Prostate gland (tissue), 2 donors: ENCODE data around the gene FNDC10. TPM values are rescaled to one million over a fixed set of nuclear protein-coding genes. Genes with fewer than 3 reads are reported as not detected.
A peak's percentile ranks its signal among the peaks of the same experiment; 100 is the strongest.

Experiments used
- DNase-seq: peaks from one replicate; pipeline ENCODE4 v3.0.0-alpha.2; 2019; ENCODE audit warnings: low spot score
- H3K27ac ChIP-seq, 2 donors: fragments of 200-600 bp; sonication (generic); 2 replicates each; pipeline ENCODE4 v1.5.1; 2017 to 2019
- H3K27me3 ChIP-seq: fragments of 200-600 bp; sonication (generic); replicated peaks from 2 replicates; pipeline ENCODE4 v1.5.1; 2019; ENCODE audit not compliant: insufficient read depth
- H3K36me3 ChIP-seq, 2 donors: fragments of 200-600 bp; sonication (generic); 1 replicate in 1 of 2; 2 replicates in 1 of 2; pipeline versions ENCODE4 v1.5.1 to v1.8.1; 2017 to 2019
- H3K4me1 ChIP-seq: fragments of 200-600 bp; sonication (generic); replicated peaks from 2 replicates; pipeline ENCODE4 v1.5.1; 2019
- H3K4me3 ChIP-seq, 2 donors: fragments of 200-600 bp; sonication (generic); 2 replicates each; pipeline ENCODE4 v1.5.1; 2017 to 2019
- H3K9me3 ChIP-seq: fragments of 200-600 bp; sonication (generic); 2 replicates; pipeline ENCODE4 v1.5.1; 2017
- CTCF ChIP-seq, 4 experiments: fragments of 200-600 bp in 2 of 4; fragments of 450-650 bp in 2 of 4; sonication (generic) in 2 of 4; IDR thresholded peaks; 1 replicate in 3 of 4; 2 replicates in 1 of 4; pipeline ENCODE4 v1.5.1; 2016 to 2019; ENCODE audit warnings: antibody characterized with exemption in 4 of 4, mild to moderate bottlenecking in 2 of 4, moderate library complexity in 2 of 4
- POLR2A ChIP-seq: fragments of 450-650 bp; IDR thresholded peaks from one replicate; pipeline ENCODE4 v1.6.1; 2016; ENCODE audit warnings: antibody characterized with exemption, mild to moderate bottlenecking
- POLR2AphosphoS5 ChIP-seq: sonication (generic); formaldehyde crosslinking; IDR thresholded peaks from one replicate; pipeline ENCODE4 v1.6.1; 2017; ENCODE audit warnings: antibody characterized with exemption
- WGBS: methylation state at CpG from one replicate; pipeline ENCODE4 v1.1.5; 2018; 5-methylcytosine and 5-hydroxymethylcytosine counted together
- intact Hi-C: fragments of 100-400 bp; cut with DNase I; formaldehyde crosslinking; loops from one replicate; pipeline ENCODE4 v1.14.2; 2022
- total RNA-seq, 2 donors: library from RNA; depleted of rRNA; stranded (reverse); fragments of >200 nt; gene quantifications; one replicate each; pipeline ENCODE4 v1.1.0, GENCODE V29; 2016

The FNDC10 gene
- total RNA-seq, 2 donors from 2014 or later, result 3.5 to 33.3 TPM

GRCh38 chr1:1617925-1618324 is 18.0 kb upstream of the FNDC10 start:
- Histone ChIP-seq H3K36me3 (no peaks in the 10 kb centered on the region), H3K27me3 (no peaks in the 10 kb centered on the region), H3K27ac (no peak overlapping the region), H3K9me3 (no peaks in the 10 kb centered on the region), H3K4me1 (peaks cover 23% of the 10 kb centered on the region), H3K4me3 (no peak overlapping the region)
- TF ChIP-seq POLR2AphosphoS5 (no peak), CTCF (IDR thresholded peaks at IDR 0.05) (no peak), POLR2A (no peak)
- no peak for DNase-seq
- intact Hi-C loops, result no loop called here
- WGBS, result 87% methylated on average over 6 of the region's 6 CpGs

GRCh38 chr1:1617516-1617915 is 17.6 kb upstream of the FNDC10 start:
- TF ChIP-seq POLR2A, result no peak
- TF ChIP-seq CTCF (IDR thresholded peaks at IDR 0.05), result no peak
- TF ChIP-seq POLR2AphosphoS5, result no peak
- DNase-seq, result no peak
- no peak overlapping the region for H3K27ac ChIP-seq
- no peak overlapping the region for H3K4me3 ChIP-seq
- no peaks in the 10 kb centered on the region for H3K27me3 ChIP-seq
- peaks cover 23% of the 10 kb centered on the region for H3K4me1 ChIP-seq
- no peaks in the 10 kb centered on the region for H3K9me3 ChIP-seq
- intact Hi-C loops, result no loop called here
- no peaks in the 10 kb centered on the region for H3K36me3 ChIP-seq
- WGBS, result 95% methylated on average over 11 of the region's 11 CpGs

- Histone ChIP-seq H3K9me3 (no peaks in the 10 kb centered on the region), H3K36me3 (no peaks in the 10 kb centered on the region), H3K4me3 (peak overlapping the region; percentile 100), H3K4me1 (peaks cover 23% of the 10 kb centered on the region), H3K27ac (no peak overlapping the region), H3K27me3 (no peaks in the 10 kb centered on the region)
- intact Hi-C loops, result no loop called here
- 78% methylated on average over 19 of the region's 19 CpGs for WGBS
- DNase-seq, result no peak
- TF ChIP-seq POLR2AphosphoS5, result no peak
- TF ChIP-seq POLR2A, result no peak
- TF ChIP-seq CTCF (IDR thresholded peaks at IDR 0.05), result no peak
Observed at GRCh38 chr1:1616838-1617237, 16.9 kb upstream of the FNDC10 start.

GRCh38 chr1:1616045-1616790 is 16.3 kb upstream of the FNDC10 start:
- Histone ChIP-seq H3K36me3 (no peaks in the 10 kb centered on the region), H3K27me3 (no peaks in the 10 kb centered on the region), H3K4me1 (peaks cover 23% of the 10 kb centered on the region), H3K4me3 (peak overlapping the region; percentile 100), H3K27ac (peak overlapping the region; percentile 100), H3K9me3 (no peaks in the 10 kb centered on the region)
- peak; percentile 33 for DNase-seq
- intact Hi-C loops, result no loop called here
- WGBS, result 8% methylated on average over 54 of the region's 80 CpGs
- TF ChIP-seq CTCF (IDR thresholded peaks at IDR 0.05) (peak in 1 of 4 experiments; percentile 4), POLR2AphosphoS5 (no peak), POLR2A (no peak)
